Naive thymus-derived CD4-positive, alpha-beta T cell (primary cell): ENCODE results near the gene SYNDIG1L. TPM values are rescaled to one million over a fixed set of nuclear protein-coding genes. Genes with fewer than 3 reads are reported as not detected.
A peak's percentile ranks its signal among the peaks of the same experiment; 100 is the strongest.

ENCODE experiments used
- ATAC-seq: fragments of 150-1000 bp; cut with Tn5 transposase; 2 replicates; pipeline ENCODE4 v1.10.0; 2021; ENCODE audit warnings: mild to moderate bottlenecking, moderate library complexity
- CTCF ChIA-PET: fragments of 350-600 bp; sonication (Branson Sonifier 250); formaldehyde crosslinking; loops from one replicate; lab custom pipeline; 2021; ENCODE audit warnings: antibody characterized with exemption; lab: Charles Lee
- POLR2A ChIA-PET: fragments of 350-600 bp; sonication (Branson Sonifier 250); formaldehyde crosslinking; loops from one replicate; lab custom pipeline; 2021; ENCODE audit warnings: antibody characterized with exemption, inconsistent platforms; lab: Charles Lee
- DNase-seq, 9 donors: peaks; one replicate each; pipeline versions ENCODE4 v3.0.0 to v3.0.0-alpha.2; 2020 to 2022; ENCODE audit warnings: mixed read lengths in 1 of 9
- H3K27ac ChIP-seq: one replicate; pipeline ENCODE4 v1.7.0; 2013; ENCODE audit warnings: mild to moderate bottlenecking, low read depth, low read length, moderate library complexity
- H3K27me3 ChIP-seq, 2 donors: one replicate each; pipeline ENCODE4 v1.7.0; 2013; ENCODE audit warnings: low read length in 2 of 2, mild to moderate bottlenecking in 2 of 2, moderate library complexity in 2 of 2; ENCODE audit not compliant: control insufficient read depth in 2 of 2, insufficient read depth in 2 of 2
- H3K36me3 ChIP-seq, 3 experiments: 1 replicate in 2 of 3; 2 replicates in 1 of 3; pipeline ENCODE4 v1.7.0; 2013; ENCODE audit warnings: low read length in 3 of 3, mild to moderate bottlenecking in 3 of 3, moderate library complexity in 1 of 3; ENCODE audit not compliant: insufficient read depth in 3 of 3, control insufficient read depth in 2 of 3
- H3K4me1 ChIP-seq, 2 donors: one replicate each; pipeline ENCODE4 v1.7.0; 2013; ENCODE audit warnings: low read length in 2 of 2, mild to moderate bottlenecking in 2 of 2, moderate library complexity in 1 of 2; ENCODE audit not compliant: control insufficient read depth in 2 of 2, insufficient read depth in 2 of 2
- H3K4me3 ChIP-seq: 2 replicates; pipeline ENCODE4 v1.7.0; 2013; ENCODE audit warnings: mild to moderate bottlenecking, low read length
- H3K9me3 ChIP-seq, 3 experiments: 1 replicate in 2 of 3; 2 replicates in 1 of 3; pipeline ENCODE4 v1.7.0; 2013; ENCODE audit warnings: low read length in 3 of 3; ENCODE audit not compliant: control insufficient read depth in 2 of 3
- H3K27ac Mint-ChIP-seq, 9 donors: one replicate each; pipeline ENCODE4 v1.8.0; 2020 to 2022; ENCODE audit warnings: mixed read lengths in 9 of 9, mild to moderate bottlenecking in 8 of 9, moderate library complexity in 5 of 9, inconsistent platforms in 2 of 9
- H3K27me3 Mint-ChIP-seq, 5 donors: one replicate each; pipeline ENCODE4 v1.8.0; 2021 to 2022; ENCODE audit warnings: mixed read lengths in 5 of 5, mild to moderate bottlenecking in 1 of 5
- H3K36me3 Mint-ChIP-seq, 5 donors: one replicate each; pipeline ENCODE4 v1.8.0; 2020 to 2022; ENCODE audit warnings: mixed read lengths in 5 of 5, mild to moderate bottlenecking in 3 of 5, inconsistent platforms in 1 of 5
- H3K4me1 Mint-ChIP-seq, 7 donors: one replicate each; pipeline ENCODE4 v1.8.0; 2020 to 2022; ENCODE audit warnings: mixed read lengths in 7 of 7, mild to moderate bottlenecking in 3 of 7, inconsistent platforms in 1 of 7
- H3K4me3 Mint-ChIP-seq, 10 donors: one replicate each; pipeline ENCODE4 v1.8.0; 2020 to 2022; ENCODE audit warnings: mild to moderate bottlenecking in 10 of 10, mixed read lengths in 10 of 10, moderate library complexity in 6 of 10, inconsistent platforms in 2 of 10
- H3K9me3 Mint-ChIP-seq, 11 donors: one replicate each; pipeline ENCODE4 v1.8.0; 2020 to 2022; ENCODE audit warnings: mixed read lengths in 11 of 11, mild to moderate bottlenecking in 4 of 11, inconsistent platforms in 1 of 11, moderate library complexity in 1 of 11
- intact Hi-C, 2 donors: fragments of 100-400 bp; cut with micrococcal nuclease; formaldehyde crosslinking; loops; one replicate each; pipeline ENCODE4 v1.15.1; 2023
- polyA plus RNA-seq, 2 donors: library from polyadenylated mRNA; unstranded; fragments of 300-500 nt; fragmentation: Illumina TruSeq; gene quantifications; one replicate each; pipeline ENCODE4 v1.2.3, GENCODE V29; 2021
- total RNA-seq, 6 experiments: library from RNA in 5 of 6; stranded (reverse) in 5 of 6; gene quantifications; 1 replicate in 5 of 6; 2 replicates in 1 of 6; pipeline ENCODE4 v1.2.3 and lab custom pipeline; 2021 to 2026

The SYNDIG1L gene
- total and polyA plus RNA-seq, 7 experiments from 2014 or later: 0.16 TPM; not detected in 6

- Histone ChIP-seq H3K9me3 (no peaks in the 10 kb centered on the region), H3K4me1 (no peaks in the 10 kb centered on the region), H3K36me3 (no peaks in the 10 kb centered on the region), H3K4me3 (no peak overlapping the region), H3K27me3 (no peaks in the 10 kb centered on the region), H3K27ac (no peak overlapping the region)
- Mint-ChIP-seq H3K4me3 (no peak overlapping the region), H3K4me1 (peaks cover 0 to 1% (median 0%) of the 10 kb centered on the region in 7 donors), H3K27me3 (peaks cover 0 to 9% (median 5%) of the 10 kb centered on the region in 5 donors), H3K27ac (no peak overlapping the region), H3K9me3 (no peaks in the 10 kb centered on the region), H3K36me3 (peaks cover 0 to 5% (median 0%) of the 10 kb centered on the region in 5 donors)
- ChIA-PET CTCF (no interaction called here), POLR2A (no interaction called here)
- intact Hi-C loops: no loop called here
- ATAC-seq (no peak), DNase-seq (no peak)
These were observed 39.3 kb upstream of the SYNDIG1L start for GRCh38 chr14:74465335-74465734.

- POLR2A ChIA-PET: no interaction called here
- CTCF ChIA-PET: no interaction called here
- Histone ChIP-seq H3K4me3 (no peak overlapping the region), H3K9me3 (no peaks in the 10 kb centered on the region), H3K4me1 (no peaks in the 10 kb centered on the region), H3K27me3 (no peaks in the 10 kb centered on the region), H3K36me3 (no peaks in the 10 kb centered on the region), H3K27ac (no peak overlapping the region)
- H3K36me3 Mint-ChIP-seq: peaks cover 0 to 5% (median 0%) of the 10 kb centered on the region in 5 donors
- no peak for ATAC-seq
- intact Hi-C loops: no loop called here
- no peak for DNase-seq
- H3K9me3 Mint-ChIP-seq: no peaks in the 10 kb centered on the region
- H3K27me3 Mint-ChIP-seq: peaks cover 0 to 15% (median 8%) of the 10 kb centered on the region in 5 donors
- peaks cover 0 to 1% (median 0%) of the 10 kb centered on the region in 7 donors for H3K4me1 Mint-ChIP-seq
- no peak overlapping the region for H3K27ac Mint-ChIP-seq
- H3K4me3 Mint-ChIP-seq: no peak overlapping the region
These were observed 38.8 kb upstream of the SYNDIG1L start for GRCh38 chr14:74464785-74465184.

GRCh38 chr14:74463697-74464096, 37.7 kb upstream of the SYNDIG1L start:
- Histone ChIP-seq H3K4me1 (no peaks in the 10 kb centered on the region), H3K4me3 (no peak overlapping the region), H3K36me3 (no peaks in the 10 kb centered on the region), H3K27me3 (no peaks in the 10 kb centered on the region), H3K27ac (no peak overlapping the region), H3K9me3 (no peaks in the 10 kb centered on the region)
- peaks cover 0 to 1% (median 0%) of the 10 kb centered on the region in 7 donors for H3K4me1 Mint-ChIP-seq
- intact Hi-C loops: no loop called here
- H3K27me3 Mint-ChIP-seq: peaks cover 0 to 15% (median 9%) of the 10 kb centered on the region in 5 donors
- DNase-seq (no peak), ATAC-seq (no peak)
- H3K9me3 Mint-ChIP-seq: no peaks in the 10 kb centered on the region
- H3K4me3 Mint-ChIP-seq: no peak overlapping the region
- POLR2A ChIA-PET: no interaction called here
- CTCF ChIA-PET: interaction anchor here (0.9 kb wide), 1 partner anchor 14 kb away, joined by 4 read pairs; no protein-coding TSS in a partner anchor
- peaks cover 0 to 5% (median 0%) of the 10 kb centered on the region in 5 donors for H3K36me3 Mint-ChIP-seq
- no peak overlapping the region for H3K27ac Mint-ChIP-seq

- CTCF ChIA-PET: interaction anchor here (0.9 kb wide), 1 partner anchor 14 kb away, joined by 4 read pairs; no protein-coding TSS in a partner anchor
- DNase-seq: no peak
- peaks cover 0 to 16% (median 9%) of the 10 kb centered on the region in 5 donors for H3K27me3 Mint-ChIP-seq
These were observed 37.0 kb upstream of the SYNDIG1L start for GRCh38 chr14:74462993-74463392.

GRCh38 chr14:74459976-74460375, 34.0 kb upstream of the SYNDIG1L start:
- H3K4me1 ChIP-seq: no peaks in the 10 kb centered on the region
- ATAC-seq: no peak
- DNase-seq: no peak
- H3K27me3 ChIP-seq: no peaks in the 10 kb centered on the region
- POLR2A ChIA-PET: no interaction called here
- Mint-ChIP-seq H3K36me3 (peaks cover 0 to 5% (median 0%) of the 10 kb centered on the region in 5 donors), H3K27ac (no peak overlapping the region), H3K4me1 (peaks cover 0 to 1% (median 0%) of the 10 kb centered on the region in 7 donors), H3K4me3 (no peak overlapping the region), H3K9me3 (peaks cover 0 to 7% (median 0%) of the 10 kb centered on the region in 11 donors), H3K27me3 (peaks cover 0 to 19% (median 9%) of the 10 kb centered on the region in 5 donors)
- no peak overlapping the region for H3K27ac ChIP-seq
- no peak overlapping the region for H3K4me3 ChIP-seq
- H3K36me3 ChIP-seq: no peaks in the 10 kb centered on the region
- H3K9me3 ChIP-seq: no peaks in the 10 kb centered on the region
- intact Hi-C loops: loop anchor here in 1 of 2 donors (1.0 kb wide), 1 partner anchor 32 kb away; no protein-coding TSS in a partner anchor
- CTCF ChIA-PET: no interaction called here

More at GRCh38 chr14:74462993-74463392, 37.0 kb upstream of the SYNDIG1L start:
- Mint-ChIP-seq H3K4me1 (peaks cover 0 to 1% (median 0%) of the 10 kb centered on the region in 7 donors), H3K4me3 (no peak overlapping the region), H3K36me3 (peaks cover 0 to 5% (median 0%) of the 10 kb centered on the region in 5 donors), H3K9me3 (no peaks in the 10 kb centered on the region), H3K27ac (no peak overlapping the region)
- Histone ChIP-seq H3K36me3 (no peaks in the 10 kb centered on the region), H3K27ac (no peak overlapping the region), H3K4me3 (no peak overlapping the region), H3K4me1 (no peaks in the 10 kb centered on the region), H3K27me3 (no peaks in the 10 kb centered on the region), H3K9me3 (no peaks in the 10 kb centered on the region)
- no peak for ATAC-seq
- intact Hi-C loops: no loop called here
- POLR2A ChIA-PET: no interaction called here

GRCh38 chr14:74459289-74459946, 33.4 kb upstream of the SYNDIG1L start:
- H3K36me3 ChIP-seq: no peaks in the 10 kb centered on the region
- POLR2A ChIA-PET: no interaction called here
- H3K27me3 ChIP-seq: no peaks in the 10 kb centered on the region
- intact Hi-C loops: loop anchor here in 1 of 2 donors (1.0 kb wide), 1 partner anchor 33 kb away; no protein-coding TSS in a partner anchor
- no peaks in the 10 kb centered on the region for H3K9me3 ChIP-seq
- Mint-ChIP-seq H3K27ac (no peak overlapping the region), H3K4me1 (peaks cover 0 to 1% (median 0%) of the 10 kb centered on the region in 7 donors), H3K9me3 (peaks cover 0 to 9% (median 0%) of the 10 kb centered on the region in 11 donors), H3K4me3 (no peak overlapping the region), H3K36me3 (peaks cover 0 to 9% (median 0%) of the 10 kb centered on the region in 5 donors), H3K27me3 (peaks cover 0 to 21% (median 9%) of the 10 kb centered on the region in 5 donors)
- DNase-seq (no peak), ATAC-seq (peak; percentile 52)
- CTCF ChIA-PET: no interaction called here
- H3K27ac ChIP-seq: no peak overlapping the region
- H3K4me1 ChIP-seq: no peaks in the 10 kb centered on the region
- H3K4me3 ChIP-seq: no peak overlapping the region
